ENCODE measurements around the gene PLLP.

- TF ChIP-seq CTCF (IDR thresholded peaks at IDR 0.05) (no peak), POLR2A (IDR thresholded peaks at IDR 0.05) (no peak), POLR2AphosphoS5 (IDR thresholded peaks at IDR 0.05) (no peak)
These were observed 20.7 kb downstream of the PLLP start for GRCh38 chr16:57263541-57264351.

Data from prostate gland (tissue), 2 donors.